PC-9 (cell line): Measurements from ENCODE around the gene PKNOX2.

Experiments
- EZH2 ChIP-seq: fragments of 200-600 bp; sonication (generic); IDR thresholded peaks from 2 replicates; pipeline ENCODE4 v1.8.0; 2017; ENCODE audit warnings: antibody characterized with exemption, low read depth
- TF ChIP-seq, protein P1 (sequence below): fragments of 200-600 bp; sonication (generic); conservative IDR thresholded peaks from 2 replicates; pipeline ENCODE4 v1.6.1; 2017; ENCODE audit warnings: mixed run types, antibody characterized with exemption, mild to moderate bottlenecking, moderate library complexity

DNA sequence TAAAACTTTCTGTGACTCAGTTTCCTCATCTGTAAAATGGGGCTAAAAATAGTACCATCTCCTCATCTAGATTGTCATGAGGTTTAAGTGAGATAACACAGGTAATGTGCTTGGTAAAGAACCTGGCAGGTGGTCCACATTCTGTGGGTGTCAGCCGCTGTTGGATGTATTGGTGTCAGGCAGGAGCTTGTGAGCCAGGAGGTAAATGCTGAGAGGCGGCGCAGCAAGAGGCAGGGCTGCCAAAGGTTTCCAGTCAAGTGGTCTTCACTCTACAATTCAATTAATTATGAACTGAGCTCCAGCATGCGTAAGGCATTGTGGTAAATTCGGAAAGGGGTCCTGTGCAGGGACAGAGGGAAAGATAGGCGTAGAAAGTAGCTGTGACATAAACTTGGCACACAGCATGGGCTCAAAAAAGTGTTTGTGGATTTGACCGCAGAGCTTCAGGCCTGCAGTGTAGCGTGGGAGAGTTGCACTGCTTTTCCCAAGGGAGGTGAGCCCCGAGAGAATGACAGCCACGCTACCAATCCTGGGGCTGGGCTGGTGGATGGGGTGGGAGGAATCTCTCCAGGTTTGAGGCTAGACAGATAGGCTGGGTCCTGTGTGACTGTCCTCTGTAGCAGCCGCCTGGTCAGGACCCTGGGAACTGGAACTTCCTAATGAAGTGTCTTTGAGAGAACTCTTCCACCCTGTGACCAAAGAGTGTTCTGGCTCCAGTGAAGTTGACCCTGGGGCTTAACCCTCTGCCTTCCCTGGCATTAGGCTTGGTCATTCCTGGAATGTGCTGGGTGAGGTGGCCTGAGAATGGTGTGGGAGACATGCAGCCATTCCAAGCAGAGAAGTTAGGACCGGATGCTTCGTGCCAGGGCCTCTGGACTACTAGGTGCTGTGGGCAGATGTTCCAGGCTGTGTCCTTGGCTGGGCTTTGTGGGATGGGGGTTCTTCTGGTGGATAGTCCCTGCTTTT, 209.2 kb downstream of the PKNOX2 start:
- TF ChIP-seq, protein P1, sequence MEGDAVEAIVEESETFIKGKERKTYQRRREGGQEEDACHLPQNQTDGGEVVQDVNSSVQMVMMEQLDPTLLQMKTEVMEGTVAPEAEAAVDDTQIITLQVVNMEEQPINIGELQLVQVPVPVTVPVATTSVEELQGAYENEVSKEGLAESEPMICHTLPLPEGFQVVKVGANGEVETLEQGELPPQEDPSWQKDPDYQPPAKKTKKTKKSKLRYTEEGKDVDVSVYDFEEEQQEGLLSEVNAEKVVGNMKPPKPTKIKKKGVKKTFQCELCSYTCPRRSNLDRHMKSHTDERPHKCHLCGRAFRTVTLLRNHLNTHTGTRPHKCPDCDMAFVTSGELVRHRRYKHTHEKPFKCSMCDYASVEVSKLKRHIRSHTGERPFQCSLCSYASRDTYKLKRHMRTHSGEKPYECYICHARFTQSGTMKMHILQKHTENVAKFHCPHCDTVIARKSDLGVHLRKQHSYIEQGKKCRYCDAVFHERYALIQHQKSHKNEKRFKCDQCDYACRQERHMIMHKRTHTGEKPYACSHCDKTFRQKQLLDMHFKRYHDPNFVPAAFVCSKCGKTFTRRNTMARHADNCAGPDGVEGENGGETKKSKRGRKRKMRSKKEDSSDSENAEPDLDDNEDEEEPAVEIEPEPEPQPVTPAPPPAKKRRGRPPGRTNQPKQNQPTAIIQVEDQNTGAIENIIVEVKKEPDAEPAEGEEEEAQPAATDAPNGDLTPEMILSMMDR, result no peak
- TF ChIP-seq EZH2, result no peak
